Right lobe of liver (tissue), 4 donors: ENCODE results near the gene RPS6KA4.

ENCODE experiments used
- CTCF ChIP-seq, 4 donors: fragments of 200-600 bp in 3 of 4; fragments of 450-650 bp in 1 of 4; IDR thresholded peaks; one replicate each; pipeline versions ENCODE4 v1.5.1 to v1.8.0; 2016 to 2022; ENCODE audit warnings: antibody characterized with exemption in 4 of 4, mild to moderate bottlenecking in 2 of 4
- POLR2A ChIP-seq: fragments of 450-650 bp; IDR thresholded peaks from one replicate; pipeline ENCODE4 v1.6.1; 2017; ENCODE audit warnings: antibody characterized with exemption, mild to moderate bottlenecking
- donor health status: DM: no; HTN: no; CAD: no.
- donor health status: DM: no; HTN: no; CAD: no.
- donor health status: DM: no; HTN: yes; CAD: no.

- TF ChIP-seq CTCF (IDR thresholded peaks at IDR 0.05) (no peak), POLR2A (no peak)
These were observed 17.1 kb downstream of the RPS6KA4 start for GRCh38 chr11:64376071-64376470.
